Stimulated activated CD8-positive, alpha-beta memory T cell treated with anti-CD3 and anti-CD28 coated beads, Interleukin-2, amount 100 ng/mL, for 48 hours (primary cell): ENCODE measurements around the gene ACTR3C.

ENCODE experiments used
- DNase-seq, 2 donors: peaks; one replicate each; pipeline ENCODE4 v3.0.0-alpha.2; 2020; ENCODE audit warnings: low read depth in 2 of 2

The ACTR3C gene

DNA sequence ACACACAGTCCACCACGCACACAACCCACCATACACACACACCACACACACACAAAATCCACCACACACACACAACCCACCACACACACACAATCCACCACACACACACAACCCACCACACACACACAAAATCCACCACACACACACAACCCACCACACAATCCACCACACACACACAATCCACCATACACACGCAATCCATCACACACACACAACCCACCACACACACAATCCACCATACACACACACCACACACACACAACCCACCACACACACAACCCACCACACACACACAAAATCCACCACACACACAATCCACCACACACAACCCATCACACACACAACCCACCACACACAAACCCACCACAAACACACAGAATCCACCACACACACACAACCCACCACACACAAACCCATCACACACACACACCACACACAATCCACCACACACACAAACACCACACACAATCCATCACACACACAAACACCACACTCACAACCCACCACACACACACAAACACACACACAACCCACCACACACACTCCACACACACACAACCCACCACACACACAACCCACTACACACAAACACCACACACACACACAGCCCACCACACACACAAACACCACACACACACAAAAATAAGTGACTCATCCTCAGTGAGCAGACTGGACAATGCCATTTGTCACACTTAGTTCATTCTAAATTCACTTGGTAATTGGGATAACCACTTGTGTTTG, 36.4 kb upstream of the ACTR3C start:
- DNase-seq = no peak

DNA sequence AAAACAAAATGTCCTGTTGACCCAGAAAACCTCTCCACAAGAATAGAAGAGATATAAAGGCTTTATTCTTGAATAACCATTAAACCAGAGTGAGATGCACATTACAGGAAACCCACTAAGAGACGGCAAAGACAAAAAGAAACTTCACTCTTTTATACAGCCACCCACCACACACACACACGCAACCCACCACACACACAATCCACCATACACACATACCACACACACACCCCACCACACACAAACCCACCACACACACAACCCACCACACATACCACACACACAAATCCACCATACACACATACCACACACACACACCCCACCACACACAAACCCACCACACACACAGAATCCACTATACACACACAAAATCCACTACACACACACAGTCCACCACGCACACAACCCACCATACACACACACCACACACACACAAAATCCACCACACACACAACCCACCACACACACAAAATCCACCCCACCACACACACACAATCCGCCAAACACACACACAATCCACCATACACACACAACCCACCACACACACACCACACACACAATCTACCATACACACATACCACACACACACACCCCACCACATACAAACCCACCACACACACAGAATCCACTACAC, 35.8 kb upstream of the ACTR3C start:
- DNase-seq = no peak

DNA sequence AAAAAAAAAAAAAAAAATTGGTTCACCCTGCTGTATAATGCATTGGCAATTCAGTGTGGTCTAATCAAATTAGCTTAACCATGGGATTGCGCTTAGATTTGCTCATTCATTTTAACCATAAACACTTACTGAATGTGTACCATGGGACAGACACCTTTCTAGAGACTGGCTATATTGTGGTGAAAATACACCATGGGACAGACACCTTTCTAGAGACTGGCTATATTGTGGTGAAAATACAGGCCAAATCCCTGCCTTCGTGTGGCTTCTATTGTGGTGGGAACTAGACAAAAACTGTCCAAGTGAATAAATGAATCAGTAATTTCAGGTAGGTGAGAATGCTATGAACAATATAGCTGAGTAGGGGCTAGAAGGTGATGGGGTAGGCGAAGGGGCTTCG, 35.1 kb upstream of the ACTR3C start:
- DNase-seq = no peak

GRCh38 chr7:150357771-150358427, 34.6 kb upstream of the ACTR3C start:
- DNase-seq = no peak

GRCh38 chr7:150357270-150357669, 33.9 kb upstream of the ACTR3C start:
- DNase-seq = peak; percentile 35 to 49

GRCh38 chr7:150356265-150356897, 33.0 kb upstream of the ACTR3C start:
- DNase-seq = no peak

GRCh38 chr7:150355666-150356059, 32.3 kb upstream of the ACTR3C start:
- DNase-seq = no peak

DNA sequence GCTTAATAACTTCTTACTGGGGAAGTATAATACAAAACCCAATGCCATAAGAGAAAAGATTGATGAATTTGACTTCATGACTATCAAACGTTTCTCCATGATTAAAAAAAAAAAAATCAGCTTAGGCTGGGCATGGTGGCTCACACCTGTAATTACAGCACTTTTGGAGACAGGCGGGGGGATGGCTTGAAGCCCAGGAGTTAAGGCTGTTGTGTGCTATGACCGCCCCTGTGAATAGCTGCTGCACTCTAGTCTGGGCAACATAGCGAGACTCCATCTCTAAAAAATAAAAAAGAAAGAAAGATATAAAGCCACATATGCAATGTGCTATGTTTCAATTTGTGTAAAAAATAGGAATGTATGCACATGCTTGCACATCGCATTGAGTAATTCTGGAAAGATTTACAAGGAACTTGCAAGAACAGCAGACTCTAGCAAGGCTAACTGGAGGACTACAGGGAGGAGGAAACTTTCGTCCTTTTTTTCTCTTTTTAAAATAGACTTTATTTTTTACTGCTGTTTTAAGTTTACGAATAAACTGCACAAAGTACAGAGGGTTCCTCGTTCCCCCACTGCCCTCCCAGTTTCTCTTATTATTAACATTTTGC, 28.3 kb upstream of the ACTR3C start:
- DNase-seq = no peak

DNA sequence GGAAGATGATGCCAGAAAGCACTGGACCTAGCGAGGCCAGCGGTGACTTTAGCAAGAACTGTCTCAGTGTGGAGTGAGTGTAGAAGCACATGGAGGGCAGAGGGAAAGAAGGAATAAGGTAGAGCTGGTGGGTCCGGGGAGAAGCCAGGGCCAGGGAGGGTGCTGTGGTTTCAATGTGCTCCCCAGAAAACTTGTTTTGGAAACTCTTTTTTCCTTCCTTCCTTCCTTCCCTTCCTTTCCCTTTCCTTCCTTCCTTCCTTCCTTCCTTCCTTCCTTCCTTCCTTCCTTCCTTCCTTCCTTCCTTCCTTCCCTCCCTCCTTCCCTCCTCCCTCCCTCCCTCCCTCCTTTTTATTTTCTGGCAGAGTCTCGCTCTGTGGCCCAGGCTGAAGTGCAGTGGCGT, 23.6 kb upstream of the ACTR3C start:
- DNase-seq = no peak

- no peak for DNase-seq
Measured at GRCh38 chr7:150345012-150345411, 21.7 kb upstream of the ACTR3C start.

DNA sequence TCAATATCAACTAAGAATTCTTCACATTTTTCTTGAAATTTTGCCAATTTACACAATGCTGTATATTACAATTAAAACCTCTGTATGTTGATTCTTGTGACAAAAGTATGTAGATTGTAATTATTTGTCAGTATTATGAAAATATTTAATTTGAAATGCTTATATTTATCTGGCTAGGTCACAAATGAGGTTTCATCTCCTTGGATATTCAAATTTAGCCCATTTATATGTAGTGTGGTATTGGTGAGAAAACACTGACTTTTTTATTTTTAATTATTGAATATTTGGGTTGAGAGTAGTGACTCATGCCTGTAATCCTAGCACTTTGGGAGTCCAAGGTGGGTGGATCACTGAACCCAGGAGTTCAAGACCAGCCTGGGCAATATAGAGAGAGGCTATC, 21.0 kb upstream of the ACTR3C start:
- DNase-seq = no peak

- DNase-seq = no peak
Measured at GRCh38 chr7:150343225-150343624, 19.9 kb upstream of the ACTR3C start.

DNA sequence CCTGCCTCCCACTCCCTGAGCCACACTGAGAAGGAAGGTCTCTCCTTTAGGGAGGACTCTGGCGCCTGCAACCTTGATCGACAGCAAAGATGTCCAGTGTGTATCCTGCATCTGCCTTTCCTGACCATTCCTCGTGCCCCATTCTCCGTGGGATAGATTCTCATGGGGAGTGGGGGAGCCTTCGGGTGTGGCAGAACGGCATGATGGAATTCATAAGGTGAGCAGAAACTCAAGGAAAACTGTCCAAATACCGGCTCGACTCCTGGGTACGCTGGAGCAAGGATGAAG, 18.7 kb upstream of the ACTR3C start:
- DNase-seq = no peak

- no peak for DNase-seq
Measured at GRCh38 chr7:150341263-150342120, 18.1 kb upstream of the ACTR3C start, which contains the start of gene RARRES2. RARRES2 (minus strand) TSS chr7:150341629; CDS start chr7:150340609, 1,020 bp downstream.

- DNase-seq = no peak
Measured at GRCh38 chr7:150340875-150341262, 17.5 kb upstream of the ACTR3C start.

- DNase-seq = peak in 1 of 2 donors; percentile 22
Measured at GRCh38 chr7:150340024-150340749, 16.8 kb upstream of the ACTR3C start.

DNA sequence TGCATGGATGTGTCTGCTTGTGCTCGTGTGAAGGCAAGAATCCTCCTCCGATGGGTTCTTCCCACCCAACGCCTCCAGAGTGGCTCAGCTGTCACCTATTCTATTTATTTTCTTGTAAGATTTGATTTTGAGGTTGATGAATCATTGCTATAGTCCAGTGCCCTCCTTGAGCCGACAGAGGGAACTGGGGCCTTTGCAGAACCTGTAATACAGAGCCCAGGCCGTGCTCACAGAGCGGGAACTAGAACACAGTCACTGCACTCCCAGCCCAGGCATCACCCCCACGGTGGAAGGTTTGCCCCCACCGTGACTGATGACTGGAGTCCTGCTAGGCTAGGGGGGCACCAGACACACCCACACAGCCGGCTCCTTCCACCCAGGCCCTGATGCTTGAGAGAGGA, 16.1 kb upstream of the ACTR3C start:
- no peak for DNase-seq

DNA sequence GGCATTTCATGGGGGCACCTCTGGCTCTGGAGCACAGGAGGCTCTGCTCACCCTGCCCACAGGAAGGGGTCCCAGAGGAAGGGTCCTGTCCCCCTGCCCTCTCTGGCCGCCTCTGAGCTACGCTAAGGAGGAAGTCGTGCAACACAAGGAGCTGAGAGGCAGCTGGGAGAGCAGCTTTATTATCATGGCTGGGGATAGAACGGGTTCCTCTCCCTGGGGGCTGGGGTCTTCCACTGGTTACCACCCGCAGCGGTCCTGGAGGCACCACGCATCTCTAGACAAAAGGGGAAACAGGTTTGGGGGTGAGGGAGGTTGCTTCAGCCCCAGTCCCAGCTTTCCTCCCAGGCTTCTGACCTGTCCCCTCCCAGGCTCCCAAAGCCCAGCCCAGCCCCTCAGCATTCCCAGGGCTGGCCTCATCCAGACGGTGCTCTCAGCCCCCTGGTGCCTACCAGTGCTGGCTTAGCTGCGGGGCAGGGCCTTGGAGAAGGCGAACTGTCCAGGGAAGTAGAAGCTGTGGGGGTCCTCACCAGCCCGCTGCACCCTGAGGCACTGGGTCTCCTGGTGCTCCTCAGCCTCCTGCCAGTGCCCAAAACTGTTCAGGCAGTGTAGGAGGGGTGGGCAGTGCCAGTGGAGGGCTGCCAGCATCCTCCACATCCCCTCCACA, 15.0 kb upstream of the ACTR3C start:
- no peak for DNase-seq

DNA sequence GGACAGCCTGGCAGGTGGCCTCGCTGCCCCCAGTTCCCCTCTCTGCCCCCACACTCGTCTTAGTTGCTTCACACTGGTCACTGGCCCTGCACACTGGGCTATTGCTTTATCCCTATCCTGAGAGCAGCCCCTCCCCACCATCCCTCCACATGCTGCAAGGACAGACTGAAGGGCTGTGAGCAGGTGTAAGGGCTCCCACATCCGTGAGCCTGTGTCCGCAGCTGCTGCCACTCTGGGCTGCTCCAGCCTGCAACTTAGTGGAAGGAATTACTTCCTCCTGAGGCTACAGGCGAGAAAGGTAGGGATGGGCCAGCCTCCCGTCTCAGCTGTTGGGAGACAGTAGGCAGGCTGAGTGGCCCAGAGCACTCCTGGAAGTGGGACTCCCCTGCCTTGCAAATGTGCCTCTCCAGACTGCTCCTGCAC, 14.3 kb upstream of the ACTR3C start:
- no peak for DNase-seq

DNA sequence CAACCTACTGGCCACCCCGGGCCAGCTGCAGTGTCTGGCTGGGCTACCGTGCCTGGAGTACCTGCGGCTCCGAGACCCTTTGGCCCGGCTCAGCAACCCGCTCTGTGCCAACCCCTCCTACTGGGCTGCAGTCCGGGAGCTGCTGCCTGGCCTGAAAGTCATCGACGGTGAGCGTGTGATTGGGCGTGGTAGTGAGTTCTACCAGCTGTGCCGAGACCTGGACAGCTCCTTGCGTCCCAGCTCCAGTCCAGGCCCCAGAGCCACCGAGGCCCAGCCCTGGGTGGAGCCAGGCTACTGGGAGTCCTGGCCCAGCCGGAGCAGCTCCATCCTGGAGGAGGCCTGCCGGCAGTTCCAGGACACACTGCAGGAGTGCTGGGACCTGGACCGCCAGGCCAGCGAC, 13.8 kb upstream of the ACTR3C start:
- DNase-seq = no peak
